Gastrocnemius medialis (tissue), 4 donors: Measurements from ENCODE around the gene EHD3.

Experiments
- CTCF ChIP-seq, 5 experiments: fragments of 450-650 bp in 3 of 5; fragments of 200-600 bp in 2 of 5; sonication (generic) in 2 of 5; IDR thresholded peaks in 4 of 5; conservative IDR thresholded peaks in 1 of 5; 1 replicate in 4 of 5; 2 replicates in 1 of 5; pipeline ENCODE4 v1.5.1; 2016 to 2019; ENCODE audit warnings: antibody characterized with exemption in 5 of 5, mild to moderate bottlenecking in 3 of 5, moderate library complexity in 3 of 5
- POLR2A ChIP-seq, 2 donors: fragments of 450-650 bp; IDR thresholded peaks; one replicate each; pipeline ENCODE4 v1.6.1; 2017; ENCODE audit warnings: antibody characterized with exemption in 2 of 2, mild to moderate bottlenecking in 2 of 2, moderate library complexity in 2 of 2

- TF ChIP-seq CTCF (IDR thresholded peaks at IDR 0.05 in 4 of 5, conservative IDR thresholded peaks at IDR 0.05 in 1 of 5) (no peak), POLR2A (IDR thresholded peaks at IDR 0.05) (no peak)
These were observed 721 bp upstream of the EHD3 start for GRCh38 chr2:31233231-31233630.
